Measurements from ENCODE around the gene ARHGAP33. TPM values are rescaled to one million over a fixed set of nuclear protein-coding genes. Genes with fewer than 3 reads are reported as not detected.

ARHGAP33 gene
- total RNA-seq, 4 donors from 2014 or later: 20.6 to 42.7 (median 31.7) TPM

DNA sequence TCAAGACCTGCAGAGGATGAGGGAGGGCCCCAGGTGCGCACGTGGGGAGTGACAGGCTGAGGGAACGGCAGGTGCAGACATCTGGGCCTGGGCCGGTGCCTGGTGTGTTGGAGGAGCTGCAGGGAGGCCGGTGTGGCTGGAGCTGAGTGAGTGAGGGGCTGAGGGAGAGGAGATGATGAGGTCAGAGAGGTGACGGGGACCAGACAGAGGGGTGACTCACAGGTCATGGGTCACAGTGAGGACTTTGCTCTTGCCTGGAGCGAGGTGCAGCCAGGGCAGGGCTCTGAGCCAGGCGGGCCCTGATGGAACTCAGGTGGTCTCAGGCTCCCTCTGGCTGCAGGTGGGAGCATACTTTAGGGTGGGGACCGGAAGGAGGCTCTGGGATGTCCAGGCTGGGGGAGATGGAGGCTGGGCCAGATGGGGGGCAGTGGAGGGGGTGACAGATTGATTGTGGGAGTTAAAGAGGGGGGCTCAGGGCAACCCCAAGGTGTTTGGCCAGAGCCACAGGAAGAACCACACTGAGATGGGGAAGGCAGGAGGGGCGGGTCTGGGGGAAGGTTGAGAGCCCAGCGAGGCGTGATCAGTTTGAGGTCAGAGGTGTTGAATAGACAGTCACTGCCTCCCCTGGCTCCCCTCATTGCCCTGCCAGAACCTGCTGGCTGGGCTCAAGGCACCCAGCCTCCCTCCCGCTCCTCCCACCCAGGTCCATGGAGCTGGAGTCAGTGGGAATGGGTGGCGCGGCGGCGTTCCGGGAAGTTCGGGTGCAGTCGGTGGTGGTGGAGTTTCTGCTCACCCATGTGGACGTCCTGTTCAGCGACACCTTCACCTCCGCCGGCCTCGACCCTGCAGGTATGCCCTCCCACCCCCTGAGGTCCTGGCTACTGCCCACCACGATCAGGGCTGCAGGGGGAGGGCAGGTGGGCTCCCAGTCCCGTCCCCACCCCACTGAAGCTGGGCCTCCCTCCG lies 8.4 kb downstream of the ARHGAP33 start:
- H3K27ac ChIP-seq: no peak overlapping the region
- TF ChIP-seq EP300 (IDR thresholded peaks at IDR 0.05) (no peak), POLR2A (IDR thresholded peaks at IDR 0.05) (no peak), POLR2AphosphoS5 (IDR thresholded peaks at IDR 0.05) (no peak)
- peaks cover 56% of the 10 kb centered on the region for H3K36me3 ChIP-seq
- 85% methylated on average over 27 of the region's 28 CpGs for WGBS
- H3K4me1 ChIP-seq: no peaks in the 10 kb centered on the region
- H3K9me3 ChIP-seq: no peaks in the 10 kb centered on the region
- DNase-seq (ENCODE audit: low spot score in 2 of 2): no peak
- H3K27me3 ChIP-seq: no peaks in the 10 kb centered on the region
- H3K4me3 ChIP-seq: no peak overlapping the region

DNA sequence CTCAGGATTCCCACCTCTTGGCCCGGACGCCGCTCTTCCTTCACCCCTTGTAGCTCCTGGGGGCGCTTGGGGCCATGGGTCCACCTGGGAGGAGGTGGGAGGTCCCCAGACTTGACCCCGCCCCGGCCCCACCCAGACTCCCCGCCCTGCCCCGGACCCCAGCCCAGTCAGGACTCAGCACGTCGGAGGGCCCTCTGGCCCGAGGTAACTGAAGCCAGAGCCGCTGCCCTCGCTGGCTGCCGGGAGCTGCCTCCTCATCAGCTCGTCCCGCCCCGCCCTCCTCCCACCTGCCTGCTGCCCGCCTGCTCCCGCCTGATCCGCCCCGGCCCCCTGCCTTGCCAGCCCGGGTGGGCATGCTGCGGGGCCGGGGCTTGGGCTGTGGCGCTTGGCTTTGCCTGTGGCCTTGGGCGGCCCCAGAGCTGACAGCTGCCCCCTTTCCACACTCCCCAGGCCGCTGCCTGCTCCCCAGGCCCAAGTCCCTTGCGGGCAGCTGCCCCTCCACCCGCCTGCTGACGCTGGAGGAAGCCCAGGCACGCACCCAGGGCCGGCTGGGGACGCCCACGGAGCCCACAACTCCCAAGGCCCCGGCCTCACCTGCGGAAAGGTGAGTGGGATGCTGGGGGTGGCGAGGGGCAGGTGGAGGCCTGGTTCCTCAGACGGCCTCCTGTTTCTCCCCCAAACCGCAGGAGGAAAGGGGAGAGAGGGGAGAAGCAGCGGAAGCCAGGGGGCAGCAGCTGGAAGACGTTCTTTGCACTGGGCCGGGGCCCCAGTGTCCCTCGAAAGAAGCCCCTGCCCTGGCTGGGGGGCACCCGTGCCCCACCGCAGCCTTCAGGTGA lies 9.4 kb downstream of the ARHGAP33 start:
- Histone ChIP-seq H3K9me3 (no peaks in the 10 kb centered on the region), H3K27me3 (no peaks in the 10 kb centered on the region), H3K4me3 (no peak overlapping the region), H3K27ac (no peak overlapping the region), H3K4me1 (no peaks in the 10 kb centered on the region), H3K36me3 (peaks cover 53% of the 10 kb centered on the region)
- TF ChIP-seq, protein P1, sequence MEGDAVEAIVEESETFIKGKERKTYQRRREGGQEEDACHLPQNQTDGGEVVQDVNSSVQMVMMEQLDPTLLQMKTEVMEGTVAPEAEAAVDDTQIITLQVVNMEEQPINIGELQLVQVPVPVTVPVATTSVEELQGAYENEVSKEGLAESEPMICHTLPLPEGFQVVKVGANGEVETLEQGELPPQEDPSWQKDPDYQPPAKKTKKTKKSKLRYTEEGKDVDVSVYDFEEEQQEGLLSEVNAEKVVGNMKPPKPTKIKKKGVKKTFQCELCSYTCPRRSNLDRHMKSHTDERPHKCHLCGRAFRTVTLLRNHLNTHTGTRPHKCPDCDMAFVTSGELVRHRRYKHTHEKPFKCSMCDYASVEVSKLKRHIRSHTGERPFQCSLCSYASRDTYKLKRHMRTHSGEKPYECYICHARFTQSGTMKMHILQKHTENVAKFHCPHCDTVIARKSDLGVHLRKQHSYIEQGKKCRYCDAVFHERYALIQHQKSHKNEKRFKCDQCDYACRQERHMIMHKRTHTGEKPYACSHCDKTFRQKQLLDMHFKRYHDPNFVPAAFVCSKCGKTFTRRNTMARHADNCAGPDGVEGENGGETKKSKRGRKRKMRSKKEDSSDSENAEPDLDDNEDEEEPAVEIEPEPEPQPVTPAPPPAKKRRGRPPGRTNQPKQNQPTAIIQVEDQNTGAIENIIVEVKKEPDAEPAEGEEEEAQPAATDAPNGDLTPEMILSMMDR (IDR thresholded peaks at IDR 0.05): no peak
- TF ChIP-seq EP300 (IDR thresholded peaks at IDR 0.05) (no peak), POLR2A (IDR thresholded peaks at IDR 0.05) (no peak), POLR2AphosphoS5 (IDR thresholded peaks at IDR 0.05) (no peak)
- WGBS: 80% methylated on average over 36 of the region's 45 CpGs
- DNase-seq (ENCODE audit: low spot score in 2 of 2): no peak

DNA sequence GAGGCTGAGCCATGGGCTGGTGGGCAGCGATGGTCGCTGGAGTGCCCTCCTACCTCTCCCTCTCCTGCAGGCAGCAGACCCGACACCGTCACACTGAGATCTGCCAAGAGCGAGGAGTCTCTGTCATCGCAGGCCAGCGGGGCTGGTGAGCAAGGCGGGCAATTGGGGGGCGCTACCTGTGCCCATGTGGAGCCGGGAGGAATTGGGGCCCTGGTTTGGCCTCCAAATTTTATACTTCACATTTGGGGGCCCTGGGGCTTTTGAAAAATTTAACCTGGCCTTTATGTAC lies 9.9 kb downstream of the ARHGAP33 start:
- no peak overlapping the region for H3K4me3 ChIP-seq
- WGBS: 100% methylated on average over 3 of the region's 10 CpGs
- DNase-seq (ENCODE audit: low spot score in 2 of 2): no peak
- no peak for TF ChIP-seq POLR2AphosphoS5 (IDR thresholded peaks at IDR 0.05)
- TF ChIP-seq POLR2A (IDR thresholded peaks at IDR 0.05): no peak
- TF ChIP-seq, protein P1 (IDR thresholded peaks at IDR 0.05): no peak
- TF ChIP-seq EP300 (IDR thresholded peaks at IDR 0.05): no peak
- no peaks in the 10 kb centered on the region for H3K27me3 ChIP-seq
- H3K27ac ChIP-seq: no peak overlapping the region
- no peaks in the 10 kb centered on the region for H3K9me3 ChIP-seq
- no peaks in the 10 kb centered on the region for H3K4me1 ChIP-seq
- H3K36me3 ChIP-seq: peaks cover 47% of the 10 kb centered on the region

DNA sequence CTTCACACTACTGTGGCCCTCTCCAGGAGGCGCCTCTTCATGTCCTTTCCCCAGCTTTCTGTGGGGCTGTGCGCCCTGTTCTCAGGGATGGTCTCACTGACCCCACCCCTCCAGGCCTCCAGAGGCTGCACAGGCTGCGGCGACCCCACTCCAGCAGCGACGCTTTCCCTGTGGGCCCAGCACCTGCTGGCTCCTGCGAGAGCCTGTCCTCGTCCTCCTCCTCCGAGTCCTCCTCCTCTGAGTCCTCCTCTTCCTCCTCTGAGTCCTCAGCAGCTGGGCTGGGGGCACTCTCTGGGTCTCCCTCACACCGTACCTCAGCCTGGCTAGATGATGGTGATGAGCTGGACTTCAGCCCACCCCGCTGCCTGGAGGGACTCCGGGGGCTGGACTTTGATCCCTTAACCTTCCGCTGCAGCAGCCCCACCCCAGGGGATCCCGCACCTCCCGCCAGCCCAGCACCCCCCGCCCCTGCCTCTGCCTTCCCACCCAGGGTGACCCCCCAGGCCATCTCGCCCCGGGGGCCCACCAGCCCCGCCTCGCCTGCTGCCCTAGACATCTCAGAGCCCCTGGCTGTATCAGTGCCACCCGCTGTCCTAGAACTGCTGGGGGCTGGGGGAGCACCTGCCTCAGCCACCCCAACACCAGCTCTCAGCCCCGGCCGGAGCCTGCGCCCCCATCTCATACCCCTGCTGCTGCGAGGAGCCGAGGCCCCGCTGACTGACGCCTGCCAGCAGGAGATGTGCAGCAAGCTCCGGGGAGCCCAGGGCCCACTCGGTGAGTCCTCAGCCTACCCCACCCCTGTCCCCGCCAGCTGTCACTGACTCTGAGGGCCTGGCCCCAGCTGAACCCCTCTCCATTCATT lies 11.2 kb downstream of the ARHGAP33 start:
- no peaks in the 10 kb centered on the region for H3K9me3 ChIP-seq
- no peaks in the 10 kb centered on the region for H3K27me3 ChIP-seq
- H3K4me3 ChIP-seq: no peak overlapping the region
- H3K36me3 ChIP-seq: peaks cover 35% of the 10 kb centered on the region
- H3K27ac ChIP-seq: no peak overlapping the region
- DNase-seq (ENCODE audit: low spot score in 2 of 2): no peak
- TF ChIP-seq, protein P1 (IDR thresholded peaks at IDR 0.05): no peak
- TF ChIP-seq POLR2AphosphoS5 (IDR thresholded peaks at IDR 0.05) (no peak), EP300 (IDR thresholded peaks at IDR 0.05) (no peak), POLR2A (IDR thresholded peaks at IDR 0.05) (no peak)
- 88% methylated on average over 13 of the region's 31 CpGs for WGBS
- H3K4me1 ChIP-seq: no peaks in the 10 kb centered on the region

DNA sequence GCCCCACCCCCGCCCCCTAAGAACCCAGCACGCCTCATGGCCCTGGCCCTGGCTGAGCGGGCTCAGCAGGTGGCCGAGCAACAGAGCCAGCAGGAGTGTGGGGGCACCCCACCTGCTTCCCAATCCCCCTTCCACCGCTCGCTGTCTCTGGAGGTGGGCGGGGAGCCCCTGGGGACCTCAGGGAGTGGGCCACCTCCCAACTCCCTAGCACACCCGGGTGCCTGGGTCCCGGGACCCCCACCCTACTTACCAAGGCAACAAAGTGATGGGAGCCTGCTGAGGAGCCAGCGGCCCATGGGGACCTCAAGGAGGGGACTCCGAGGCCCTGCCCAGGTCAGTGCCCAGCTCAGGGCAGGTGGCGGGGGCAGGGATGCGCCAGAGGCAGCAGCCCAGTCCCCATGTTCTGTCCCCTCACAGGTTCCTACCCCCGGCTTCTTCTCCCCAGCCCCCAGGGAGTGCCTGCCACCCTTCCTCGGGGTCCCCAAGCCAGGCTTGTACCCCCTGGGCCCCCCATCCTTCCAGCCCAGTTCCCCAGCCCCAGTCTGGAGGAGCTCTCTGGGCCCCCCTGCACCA lies 11.9 kb downstream of the ARHGAP33 start:
- TF ChIP-seq, protein P1 (IDR thresholded peaks at IDR 0.05): no peak
- TF ChIP-seq EP300 (IDR thresholded peaks at IDR 0.05) (no peak), POLR2A (IDR thresholded peaks at IDR 0.05) (no peak), POLR2AphosphoS5 (IDR thresholded peaks at IDR 0.05) (no peak)
- no peaks in the 10 kb centered on the region for H3K9me3 ChIP-seq
- H3K27me3 ChIP-seq: no peaks in the 10 kb centered on the region
- 100% methylated on average over 3 of the region's 15 CpGs for WGBS
- no peak overlapping the region for H3K4me3 ChIP-seq
- H3K4me1 ChIP-seq: no peaks in the 10 kb centered on the region
- no peak for DNase-seq (ENCODE audit: low spot score in 2 of 2)
- H3K27ac ChIP-seq: no peak overlapping the region
- H3K36me3 ChIP-seq: peaks cover 27% of the 10 kb centered on the region

Data from suprapubic skin (tissue), 4 donors.